ENCODE measurements around the gene TMC6.

The TMC6 gene

GRCh38 chr17:78101542-78101941 lies 27.0 kb downstream of the TMC6 start:
- DNase-seq (ENCODE audit: low read depth): no peak
- no peak for TF ChIP-seq CTCF (IDR thresholded peaks at IDR 0.05; ENCODE audit: control insufficient read depth, extremely low read depth, insufficient read depth)
- H3K4me3 ChIP-seq (ENCODE audit: low read depth, low read length): no peak overlapping the region

- no peak overlapping the region for H3K4me3 ChIP-seq (ENCODE audit: low read depth, low read length)
- TF ChIP-seq CTCF (IDR thresholded peaks at IDR 0.05; ENCODE audit: control insufficient read depth, extremely low read depth, insufficient read depth): no peak
- no peak for DNase-seq (ENCODE audit: low read depth)
Observed at GRCh38 chr17:78101112-78101511, 27.4 kb downstream of the TMC6 start.

- no peak for TF ChIP-seq CTCF (IDR thresholded peaks at IDR 0.05; ENCODE audit: control insufficient read depth, extremely low read depth, insufficient read depth)
Observed at GRCh38 chr17:78096093-78096492, 32.5 kb downstream of the TMC6 start.

GRCh38 chr17:78095035-78095434 lies 33.5 kb downstream of the TMC6 start:
- H3K4me3 ChIP-seq (ENCODE audit: low read depth, low read length): no peak overlapping the region
- TF ChIP-seq CTCF (IDR thresholded peaks at IDR 0.05; ENCODE audit: control insufficient read depth, extremely low read depth, insufficient read depth): no peak
- DNase-seq (ENCODE audit: low read depth): no peak

More at GRCh38 chr17:78096093-78096492, 32.5 kb downstream of the TMC6 start:
- H3K4me3 ChIP-seq (ENCODE audit: low read depth, low read length): no peak overlapping the region
- DNase-seq (ENCODE audit: low read depth): no peak

GRCh38 chr17:78092794-78093324 lies 35.7 kb downstream of the TMC6 start:
- H3K4me3 ChIP-seq (ENCODE audit: low read depth, low read length): no peak overlapping the region
- TF ChIP-seq CTCF (IDR thresholded peaks at IDR 0.05; ENCODE audit: control insufficient read depth, extremely low read depth, insufficient read depth): no peak

GRCh38 chr17:78089576-78090281 lies 38.8 kb downstream of the TMC6 start:
- no peak for TF ChIP-seq CTCF (IDR thresholded peaks at IDR 0.05; ENCODE audit: control insufficient read depth, extremely low read depth, insufficient read depth)
- H3K4me3 ChIP-seq (ENCODE audit: low read depth, low read length): no peak overlapping the region
- no peak for DNase-seq (ENCODE audit: low read depth)

More at GRCh38 chr17:78092794-78093324, 35.7 kb downstream of the TMC6 start:
- DNase-seq (ENCODE audit: low read depth): no peak

GRCh38 chr17:78088529-78088928 lies 40.0 kb downstream of the TMC6 start:
- no peak for DNase-seq (ENCODE audit: low read depth)
- no peak overlapping the region for H3K4me3 ChIP-seq (ENCODE audit: low read depth, low read length)
- TF ChIP-seq CTCF (IDR thresholded peaks at IDR 0.05; ENCODE audit: control insufficient read depth, extremely low read depth, insufficient read depth): no peak
